Transverse colon (tissue), 4 donors: ENCODE data around the gene MAPK8IP3.
"Not testable (repeated sequence)": the region's sequence is repeated elsewhere in the genome, so short reads cannot be mapped to it uniquely, and the experiment has no call there.

Experiments
- EP300 ChIP-seq: sonication (generic); formaldehyde crosslinking; IDR thresholded peaks from one replicate; pipeline ENCODE4 v1.6.1; 2017; ENCODE audit warnings: antibody characterized with exemption, low read depth
- POLR2A ChIP-seq: fragments of 450-650 bp; IDR thresholded peaks from one replicate; pipeline ENCODE4 v1.6.1; 2016; ENCODE audit warnings: antibody characterized with exemption, mild to moderate bottlenecking, moderate library complexity
- POLR2AphosphoS5 ChIP-seq, 3 donors: sonication (generic); formaldehyde crosslinking; IDR thresholded peaks; one replicate each; pipeline ENCODE4 v1.6.1; 2016; ENCODE audit warnings: antibody characterized with exemption in 3 of 3
- TF ChIP-seq, protein P1 (sequence below), 5 experiments: fragments of 200-600 bp in 3 of 5; fragments of 450-650 bp in 2 of 5; sonication (generic) in 3 of 5; IDR thresholded peaks; 1 replicate in 2 of 5; 2 replicates in 3 of 5; pipeline ENCODE4 v1.5.1; 2016 to 2017; ENCODE audit warnings: antibody characterized with exemption in 5 of 5, inconsistent platforms in 3 of 5, mild to moderate bottlenecking in 2 of 5, moderate library complexity in 1 of 5

DNA sequence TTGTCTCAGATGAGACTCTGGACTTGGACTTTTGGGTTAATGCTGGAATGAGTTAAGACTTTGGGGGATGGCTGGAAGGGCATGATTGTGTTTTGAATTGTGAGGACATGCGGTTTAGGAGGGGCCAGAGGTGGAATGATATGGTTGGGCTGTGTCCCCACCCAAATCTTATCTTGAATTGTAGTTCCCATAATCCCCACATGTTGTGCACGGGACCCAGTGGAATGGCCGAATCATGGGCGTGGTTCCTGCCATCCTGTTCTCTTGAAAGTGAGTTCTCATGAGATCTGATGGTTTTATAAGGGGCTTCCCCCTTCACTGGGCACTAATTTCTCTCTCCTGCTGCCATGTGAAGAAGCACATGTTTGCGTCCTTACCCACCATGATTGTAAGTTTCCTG, 93.3 kb downstream of the MAPK8IP3 start:
- TF ChIP-seq, protein P1, sequence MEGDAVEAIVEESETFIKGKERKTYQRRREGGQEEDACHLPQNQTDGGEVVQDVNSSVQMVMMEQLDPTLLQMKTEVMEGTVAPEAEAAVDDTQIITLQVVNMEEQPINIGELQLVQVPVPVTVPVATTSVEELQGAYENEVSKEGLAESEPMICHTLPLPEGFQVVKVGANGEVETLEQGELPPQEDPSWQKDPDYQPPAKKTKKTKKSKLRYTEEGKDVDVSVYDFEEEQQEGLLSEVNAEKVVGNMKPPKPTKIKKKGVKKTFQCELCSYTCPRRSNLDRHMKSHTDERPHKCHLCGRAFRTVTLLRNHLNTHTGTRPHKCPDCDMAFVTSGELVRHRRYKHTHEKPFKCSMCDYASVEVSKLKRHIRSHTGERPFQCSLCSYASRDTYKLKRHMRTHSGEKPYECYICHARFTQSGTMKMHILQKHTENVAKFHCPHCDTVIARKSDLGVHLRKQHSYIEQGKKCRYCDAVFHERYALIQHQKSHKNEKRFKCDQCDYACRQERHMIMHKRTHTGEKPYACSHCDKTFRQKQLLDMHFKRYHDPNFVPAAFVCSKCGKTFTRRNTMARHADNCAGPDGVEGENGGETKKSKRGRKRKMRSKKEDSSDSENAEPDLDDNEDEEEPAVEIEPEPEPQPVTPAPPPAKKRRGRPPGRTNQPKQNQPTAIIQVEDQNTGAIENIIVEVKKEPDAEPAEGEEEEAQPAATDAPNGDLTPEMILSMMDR (IDR thresholded peaks at IDR 0.05): not testable (repeated sequence)
- not testable (repeated sequence) for TF ChIP-seq POLR2A; POLR2AphosphoS5 (IDR thresholded peaks at IDR 0.05); EP300
